Stimulated activated CD4-positive, alpha-beta T cell treated with anti-CD3 and anti-CD28 coated beads, Interleukin-1b, Interleukin-23, amount 100 ng/mL, for 1 hour (primary cell): Measurements from ENCODE around the gene KLHL26.
"Not testable (repeated sequence)": the region's sequence is repeated elsewhere in the genome, so short reads cannot be mapped to it uniquely, and the experiment has no call there.

Experiments
- DNase-seq, 2 donors: peaks; one replicate each; pipeline ENCODE4 v3.0.0-alpha.2; 2020; ENCODE audit warnings: low read depth in 2 of 2

The KLHL26 gene, protein sequence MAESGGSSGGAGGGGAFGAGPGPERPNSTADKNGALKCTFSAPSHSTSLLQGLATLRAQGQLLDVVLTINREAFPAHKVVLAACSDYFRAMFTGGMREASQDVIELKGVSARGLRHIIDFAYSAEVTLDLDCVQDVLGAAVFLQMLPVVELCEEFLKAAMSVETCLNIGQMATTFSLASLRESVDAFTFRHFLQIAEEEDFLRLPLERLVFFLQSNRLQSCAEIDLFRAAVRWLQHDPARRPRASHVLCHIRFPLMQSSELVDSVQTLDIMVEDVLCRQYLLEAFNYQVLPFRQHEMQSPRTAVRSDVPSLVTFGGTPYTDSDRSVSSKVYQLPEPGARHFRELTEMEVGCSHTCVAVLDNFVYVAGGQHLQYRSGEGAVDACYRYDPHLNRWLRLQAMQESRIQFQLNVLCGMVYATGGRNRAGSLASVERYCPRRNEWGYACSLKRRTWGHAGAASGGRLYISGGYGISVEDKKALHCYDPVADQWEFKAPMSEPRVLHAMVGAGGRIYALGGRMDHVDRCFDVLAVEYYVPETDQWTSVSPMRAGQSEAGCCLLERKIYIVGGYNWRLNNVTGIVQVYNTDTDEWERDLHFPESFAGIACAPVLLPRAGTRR

DNA sequence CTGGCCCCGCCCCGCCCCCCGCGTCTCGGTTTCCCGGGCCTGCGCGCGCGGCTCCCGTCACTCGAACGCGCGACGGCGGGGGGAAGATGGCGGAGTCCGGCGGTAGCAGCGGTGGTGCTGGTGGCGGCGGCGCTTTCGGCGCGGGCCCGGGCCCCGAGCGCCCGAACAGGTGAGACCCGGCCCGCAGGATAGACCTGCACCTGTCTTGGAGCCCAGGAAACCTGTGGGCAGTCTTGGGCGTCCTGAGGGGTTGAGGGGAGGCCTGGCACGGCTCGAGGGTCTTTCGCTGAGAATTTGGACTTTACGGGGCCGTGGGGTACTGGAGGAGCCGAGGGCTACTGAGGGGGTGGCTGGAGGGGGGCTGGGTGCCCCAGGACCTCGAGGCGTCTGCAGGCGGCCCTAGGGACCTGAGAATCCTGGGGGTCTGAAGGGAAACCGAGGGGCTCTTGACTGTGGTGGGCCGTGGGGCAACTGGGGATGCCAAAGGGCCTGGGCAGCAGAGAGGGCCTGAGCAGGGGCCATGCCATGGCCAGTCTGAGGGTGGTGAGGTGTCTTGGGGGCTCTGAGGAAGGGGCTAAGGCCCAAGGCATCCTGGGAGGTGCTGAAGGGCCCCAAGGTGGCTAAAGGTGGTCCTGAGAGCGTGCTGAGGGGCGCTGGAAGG is at the start of gene KLHL26:
TSS of gene KLHL26 (plus strand) at position 60 of the 661 bp plus-strand sequence. CDS start at position 87, 27 bp downstream.
- no peak for DNase-seq

DNA sequence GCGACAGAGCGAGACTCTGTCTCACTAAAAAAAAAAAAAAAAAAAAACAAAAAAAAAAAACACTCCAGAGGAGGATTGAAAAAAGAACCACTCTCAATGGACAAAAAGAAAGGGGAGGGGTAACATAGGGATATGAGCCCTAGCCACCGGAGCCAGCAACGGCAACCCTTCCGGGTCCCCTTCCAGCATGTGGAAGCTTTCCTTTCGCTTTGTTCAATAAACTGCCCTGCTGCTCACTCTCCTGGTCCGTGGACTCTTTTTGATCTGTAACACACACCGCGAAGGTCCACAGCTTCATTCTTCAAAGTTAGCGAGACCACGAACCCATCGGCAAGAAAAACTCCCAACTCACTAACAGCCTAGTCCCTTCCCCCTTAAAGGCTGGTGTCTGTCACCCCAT is 49.3 kb upstream of the KLHL26 start:
- DNase-seq: no peak

DNA sequence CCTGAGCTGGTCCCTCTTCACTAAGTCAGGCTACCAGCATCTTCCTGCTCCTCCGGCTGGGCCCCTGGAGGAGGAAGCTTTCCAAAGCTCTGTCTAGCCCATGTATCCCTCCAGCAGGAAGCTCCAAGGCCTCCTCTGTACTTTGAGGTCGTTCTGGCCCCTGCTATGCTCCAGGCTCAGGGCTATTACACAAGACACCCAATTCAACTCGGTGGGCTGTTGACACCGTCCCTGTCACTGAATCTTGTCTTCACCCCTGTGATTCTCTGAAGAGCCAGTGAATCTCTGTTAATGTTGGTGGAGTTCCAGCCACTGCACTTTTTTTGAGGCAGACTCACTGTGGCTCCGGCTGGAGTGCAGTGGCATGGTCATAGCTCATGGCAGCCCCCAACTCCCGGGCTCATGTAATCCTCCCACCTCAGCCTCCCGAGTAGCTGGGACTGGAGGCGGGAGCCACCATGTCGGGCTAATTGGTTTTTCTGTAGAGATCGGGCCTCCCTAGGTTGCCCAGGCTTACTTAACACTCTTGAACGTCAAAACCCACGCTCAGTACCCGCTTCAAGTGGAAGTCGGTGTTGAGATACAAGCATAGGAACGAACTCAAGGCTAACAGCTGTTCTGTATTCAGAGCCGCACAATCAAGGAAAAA is 48.7 kb upstream of the KLHL26 start:
- no peak for DNase-seq

DNA sequence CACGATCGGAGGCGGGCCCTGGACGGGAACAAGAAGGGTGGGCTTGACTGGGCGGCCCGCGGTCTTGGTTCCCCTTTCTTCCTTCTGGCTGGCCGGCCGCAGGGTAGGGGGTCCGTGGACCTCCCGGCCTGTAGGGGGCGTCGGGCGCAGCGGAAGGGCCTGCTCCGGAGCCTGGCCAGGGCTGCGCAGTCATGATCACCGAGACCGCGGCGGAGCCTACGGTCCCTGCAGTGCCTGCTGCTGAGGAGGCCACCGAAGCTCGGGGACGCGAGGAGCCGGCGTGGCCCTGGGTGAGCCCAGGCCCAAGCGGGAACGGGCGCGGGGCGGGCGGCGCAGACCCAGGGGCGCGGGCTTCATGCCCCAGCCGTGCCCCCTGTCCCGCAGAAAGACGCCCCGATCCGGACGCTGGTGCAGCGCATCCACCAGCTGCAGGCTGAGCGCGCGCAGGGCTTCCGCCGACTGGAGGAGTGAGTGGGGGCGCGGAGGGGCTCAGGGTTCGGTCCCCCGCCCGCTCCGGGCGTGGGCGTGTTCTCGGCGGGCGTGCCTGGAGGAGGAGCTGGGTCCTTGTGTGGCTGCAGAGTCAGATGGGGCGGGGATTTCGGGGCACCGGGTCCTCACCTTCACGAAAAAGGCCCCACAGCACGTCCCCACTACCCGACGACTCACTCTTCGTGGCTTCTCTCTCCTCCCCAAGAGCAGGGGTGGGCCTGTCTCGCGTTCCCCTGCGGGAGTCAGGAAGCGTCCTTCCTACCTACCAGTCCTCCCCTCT is 48.0 kb upstream of the KLHL26 start, which contains the start of gene REX1BD:
TSS of gene REX1BD (plus strand) at position 188 of the 769 bp plus-strand sequence. CDS start at position 192, 4 bp downstream.
- DNase-seq: peak; percentile 65 to 81

DNA sequence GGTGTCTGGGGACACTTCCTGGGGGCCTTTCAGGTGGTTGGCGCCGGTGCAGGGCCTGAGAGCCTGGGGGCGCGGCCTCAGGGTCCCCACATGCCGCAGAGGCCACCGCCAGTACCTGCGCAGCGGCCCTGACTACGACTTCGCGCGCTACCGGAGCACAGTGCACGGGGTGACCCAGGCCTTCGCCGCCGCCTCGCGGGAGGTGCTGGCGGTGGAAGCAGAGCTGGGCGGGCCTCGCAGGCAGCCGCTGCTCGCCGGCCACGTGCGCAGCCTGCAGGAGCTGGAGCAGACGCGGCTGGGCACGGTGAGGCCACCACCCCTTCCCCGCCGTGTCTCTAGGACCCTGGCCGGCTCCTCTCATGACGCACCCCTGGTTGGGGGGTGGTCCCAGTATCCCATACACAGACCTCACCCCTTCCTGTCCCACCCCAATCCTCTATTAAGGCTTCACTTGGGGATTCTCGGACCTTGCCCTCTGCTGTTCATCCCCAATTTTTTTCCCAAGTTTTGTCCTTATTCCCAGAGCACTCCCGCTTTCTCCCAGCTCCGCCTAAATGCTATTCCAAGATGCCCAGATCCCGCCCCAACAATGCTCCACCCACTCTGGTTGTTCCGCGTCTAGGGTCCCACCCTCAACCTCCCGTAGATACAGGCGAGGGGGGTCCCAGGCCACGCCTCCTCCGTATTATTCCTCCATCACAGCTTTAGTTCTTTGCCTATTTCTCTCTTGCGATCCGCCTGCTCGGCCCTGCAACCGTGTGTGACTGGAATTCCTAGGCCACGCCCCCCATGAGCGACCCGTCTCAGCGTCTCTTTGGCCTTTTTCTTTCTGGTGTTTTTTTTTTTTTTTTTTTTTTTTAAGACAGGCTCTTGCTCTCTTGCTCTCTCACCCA is 47.2 kb upstream of the KLHL26 start:
- DNase-seq: peak; percentile 30 to 34

DNA sequence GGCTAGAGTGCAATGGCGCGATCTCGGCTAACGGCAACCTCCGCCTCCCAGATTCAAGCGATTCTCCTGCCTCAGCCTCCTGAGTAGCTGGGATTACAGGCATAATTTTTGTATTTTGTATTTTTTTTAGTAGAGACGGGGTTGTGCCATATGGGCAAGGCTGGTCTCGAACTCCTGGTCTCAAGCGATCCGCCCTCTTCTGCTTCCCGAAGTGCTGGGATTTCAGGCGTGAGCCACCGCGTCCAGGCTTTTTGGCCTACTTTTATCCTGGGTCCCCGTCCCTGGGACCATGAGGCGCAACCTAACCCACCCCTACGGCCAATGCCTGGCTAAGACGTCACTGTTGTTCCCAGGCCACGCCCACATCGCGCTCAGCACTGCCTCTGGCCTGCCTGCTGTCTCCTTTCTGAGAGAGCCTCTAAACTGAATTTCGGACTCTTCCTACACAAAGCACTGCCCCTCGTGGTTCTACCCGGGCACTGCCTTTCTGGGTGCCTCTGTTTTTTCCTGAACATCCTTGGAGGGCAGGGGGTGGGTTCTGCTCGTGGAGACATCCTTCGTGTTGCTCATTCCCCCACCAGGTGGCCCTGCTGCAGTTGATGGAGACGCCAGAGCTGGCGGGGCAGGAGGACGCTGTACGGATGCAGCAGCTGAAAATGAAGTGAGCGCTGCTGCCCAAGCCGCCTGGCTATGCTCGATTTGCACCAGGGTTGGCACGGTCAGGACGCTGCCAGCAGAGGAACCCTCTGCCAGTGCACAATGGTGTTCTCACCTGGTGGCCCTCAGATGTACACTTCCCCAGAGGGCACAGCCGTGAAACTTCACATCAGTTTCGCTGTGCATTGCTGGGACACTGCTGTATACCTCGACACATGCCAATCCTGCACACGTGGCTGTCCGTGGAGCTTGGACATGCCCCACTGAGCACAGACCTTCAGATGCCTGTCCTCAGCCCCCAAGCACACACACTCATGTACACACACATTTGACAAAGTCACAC is 46.3 kb upstream of the KLHL26 start:
- no peak for DNase-seq

DNA sequence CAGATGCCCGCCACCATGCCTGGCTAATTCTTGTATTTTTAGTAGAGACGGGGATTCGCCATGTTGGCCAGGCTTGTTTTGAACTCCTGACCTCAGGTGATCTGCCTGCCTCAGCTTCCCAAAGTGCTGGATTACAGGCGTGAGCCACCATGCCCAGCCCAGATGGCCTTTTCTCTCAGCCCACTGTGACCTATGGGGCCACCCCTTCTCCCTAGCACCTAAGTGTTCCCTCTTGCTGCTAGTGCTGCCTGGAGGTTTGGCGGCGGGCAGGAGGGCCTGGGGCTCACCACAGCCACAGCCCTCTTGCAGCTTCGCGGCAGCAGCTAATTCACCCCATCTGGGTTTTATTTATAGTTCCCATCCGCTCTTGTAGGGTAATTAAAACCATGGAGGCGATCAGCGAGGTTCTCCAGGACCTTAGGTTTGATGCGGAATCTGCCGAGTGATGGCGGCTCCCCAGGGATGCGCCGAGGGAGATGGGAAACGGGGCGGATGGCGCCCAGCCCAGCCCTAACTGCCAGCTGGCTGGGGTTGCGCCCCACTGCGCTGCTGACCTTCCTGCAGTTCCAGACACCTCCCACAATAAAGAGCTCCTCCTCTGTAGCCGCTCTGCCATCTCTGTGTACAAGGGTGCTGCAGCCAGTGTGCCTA is 45.0 kb upstream of the KLHL26 start:
- no peak for DNase-seq

DNA sequence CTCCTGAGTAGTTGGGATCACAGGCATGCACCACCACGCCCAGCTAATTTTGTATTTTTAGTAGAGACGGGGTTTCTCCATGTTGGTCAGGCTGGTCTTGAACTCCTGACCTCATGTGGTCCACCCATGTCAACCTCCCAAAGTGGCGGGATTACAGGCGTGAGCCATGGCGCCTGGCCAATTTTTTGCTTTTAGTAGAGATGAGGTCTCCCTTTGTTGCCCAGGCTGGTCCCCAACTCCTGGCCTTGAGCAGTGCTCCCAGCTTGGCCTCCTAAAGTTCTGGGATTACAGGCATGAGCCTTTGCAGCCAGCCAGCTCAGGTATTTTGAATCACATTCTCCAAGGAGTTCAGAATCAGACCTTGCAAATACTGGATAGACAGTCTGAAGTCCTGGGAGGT is 44.1 kb upstream of the KLHL26 start:
- not testable (repeated sequence) for DNase-seq

DNA sequence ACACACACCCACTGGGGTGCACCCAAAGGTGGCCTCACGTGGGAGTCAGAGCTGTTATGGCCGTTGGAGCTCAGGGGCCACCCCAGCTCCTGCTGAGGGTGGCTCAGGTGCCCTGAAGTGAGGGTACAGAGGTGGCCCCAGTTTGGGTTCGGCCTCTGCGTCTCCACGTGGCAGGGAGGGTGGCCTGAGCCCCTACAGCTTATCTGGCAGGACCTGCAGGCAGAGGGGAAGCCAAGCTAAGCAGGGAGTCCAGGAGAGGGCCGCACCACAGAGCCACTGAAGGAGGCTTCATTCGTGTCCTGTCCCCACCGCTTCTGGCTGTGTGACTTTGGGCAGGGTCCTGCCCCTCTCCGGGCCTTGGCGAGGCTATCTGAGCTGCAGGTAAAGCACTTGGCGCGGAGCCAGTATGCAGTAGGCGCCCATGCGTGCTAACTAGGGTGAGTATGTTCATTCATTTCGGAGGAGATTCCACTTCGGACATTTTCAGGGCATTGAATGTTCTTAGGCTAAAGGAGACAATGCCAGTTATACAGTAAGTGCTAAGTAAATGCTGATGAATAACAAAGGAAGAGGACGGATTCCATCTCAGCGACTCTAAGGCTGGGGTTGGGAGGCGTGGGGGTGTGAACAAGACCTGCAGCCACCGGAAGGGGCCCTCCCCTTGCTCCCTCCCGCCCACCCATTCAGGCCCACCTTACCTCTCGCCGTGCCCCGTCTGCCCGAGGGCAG is 43.3 kb upstream of the KLHL26 start:
- DNase-seq: no peak

DNA sequence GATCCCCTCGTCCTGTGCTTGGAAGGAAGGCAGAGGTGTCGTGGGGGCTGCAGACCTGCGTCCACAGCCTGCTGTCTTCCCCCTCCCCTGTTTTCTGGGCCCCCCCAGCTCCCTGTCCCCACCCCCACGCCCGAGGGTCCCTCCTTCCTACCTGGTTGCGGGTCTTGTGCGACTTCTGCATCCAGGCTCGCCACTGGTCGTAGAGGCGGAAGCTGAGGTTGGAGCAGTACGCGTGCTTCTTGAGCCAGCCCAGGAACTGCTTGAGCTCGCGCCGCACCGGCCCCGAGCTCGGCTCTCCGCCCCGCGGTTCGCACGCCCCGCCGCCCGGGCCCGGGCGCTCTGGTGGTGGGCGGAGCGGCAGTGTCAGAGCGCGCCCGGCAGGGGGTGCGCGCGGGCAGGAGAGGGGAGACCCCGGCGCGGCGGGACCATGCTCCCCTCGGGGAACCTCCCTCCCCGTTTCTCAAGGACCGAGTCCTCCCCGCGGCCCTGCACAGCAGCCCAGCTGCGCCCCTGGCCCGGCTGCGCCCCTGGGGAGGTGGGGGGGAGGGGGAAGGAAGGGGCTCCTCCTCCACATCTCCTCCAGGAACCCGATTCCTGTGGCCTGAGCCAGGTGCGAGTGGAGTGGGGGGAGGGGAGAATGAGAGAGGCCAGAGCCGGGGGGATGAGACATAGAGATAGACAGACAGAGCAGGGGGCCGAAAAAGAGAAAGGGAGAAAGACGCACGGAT is 42.6 kb upstream of the KLHL26 start:
- DNase-seq: peak; percentile 42 to 65

DNA sequence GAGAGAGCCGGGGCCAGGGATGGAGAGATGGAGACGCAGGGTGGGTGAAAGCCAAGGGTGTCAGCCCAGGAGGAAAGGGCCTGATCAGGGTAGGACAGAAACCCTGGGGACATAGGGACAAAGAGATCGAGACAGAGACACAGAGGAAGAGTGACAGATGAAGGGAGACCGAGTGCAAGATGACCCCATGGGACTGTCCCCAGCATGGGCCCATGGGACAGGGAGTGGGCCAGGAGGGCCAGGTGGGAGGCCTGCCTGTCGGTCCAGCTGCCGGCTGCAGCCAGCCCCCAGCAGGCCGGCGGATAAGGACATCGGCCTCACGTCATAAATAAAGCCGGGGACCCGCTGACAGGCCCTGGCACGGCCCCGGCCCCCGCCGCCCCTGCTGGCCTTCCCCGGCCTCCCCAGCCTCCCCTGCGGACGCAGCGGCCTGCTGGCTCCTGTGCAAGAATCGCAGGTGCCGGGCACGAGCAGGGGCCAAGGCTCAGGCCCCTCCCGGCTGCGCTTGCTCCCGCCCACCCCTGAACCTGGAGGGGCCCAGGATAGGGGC is 41.9 kb upstream of the KLHL26 start:
- no peak for DNase-seq

DNA sequence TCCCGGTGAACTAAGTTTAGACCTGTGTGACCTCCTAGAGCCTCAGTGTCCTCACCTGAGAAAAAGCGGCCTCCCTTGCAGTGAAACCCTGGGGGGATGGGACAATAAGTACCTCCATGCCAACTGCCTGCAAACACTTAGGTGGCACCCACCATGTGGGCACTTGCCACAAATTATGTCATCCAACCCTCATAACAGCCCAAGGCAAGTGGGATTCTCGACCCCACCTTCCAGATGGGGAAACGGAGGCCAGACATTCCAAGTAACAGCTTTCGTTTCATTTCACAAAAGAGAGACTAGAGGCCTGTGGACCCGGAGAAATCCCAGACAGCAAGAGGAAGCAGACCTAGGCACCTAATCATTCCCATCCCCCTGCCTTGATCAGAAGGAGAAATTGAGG is 41.4 kb upstream of the KLHL26 start:
- no peak for DNase-seq

DNA sequence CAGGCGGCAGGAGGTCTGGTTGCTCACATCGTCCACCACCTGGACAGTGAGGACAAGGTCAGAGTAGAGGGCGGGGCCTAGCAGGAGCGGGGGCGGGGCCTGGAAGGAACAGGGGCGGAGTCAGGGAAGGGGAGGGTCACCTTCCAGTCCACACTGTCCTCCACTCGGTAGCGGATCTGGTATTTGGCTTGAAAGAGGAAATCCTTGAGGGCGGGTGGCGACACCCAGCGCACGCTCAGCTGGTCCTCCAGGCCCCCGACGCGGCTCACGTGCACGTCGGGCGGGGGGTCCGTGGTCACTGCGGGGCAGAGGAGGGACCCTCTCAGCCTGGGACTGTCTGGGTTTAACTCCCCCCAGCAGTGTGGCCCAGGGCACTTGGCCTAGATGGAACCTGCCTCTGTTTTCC is 40.1 kb upstream of the KLHL26 start:
- DNase-seq: no peak

DNA sequence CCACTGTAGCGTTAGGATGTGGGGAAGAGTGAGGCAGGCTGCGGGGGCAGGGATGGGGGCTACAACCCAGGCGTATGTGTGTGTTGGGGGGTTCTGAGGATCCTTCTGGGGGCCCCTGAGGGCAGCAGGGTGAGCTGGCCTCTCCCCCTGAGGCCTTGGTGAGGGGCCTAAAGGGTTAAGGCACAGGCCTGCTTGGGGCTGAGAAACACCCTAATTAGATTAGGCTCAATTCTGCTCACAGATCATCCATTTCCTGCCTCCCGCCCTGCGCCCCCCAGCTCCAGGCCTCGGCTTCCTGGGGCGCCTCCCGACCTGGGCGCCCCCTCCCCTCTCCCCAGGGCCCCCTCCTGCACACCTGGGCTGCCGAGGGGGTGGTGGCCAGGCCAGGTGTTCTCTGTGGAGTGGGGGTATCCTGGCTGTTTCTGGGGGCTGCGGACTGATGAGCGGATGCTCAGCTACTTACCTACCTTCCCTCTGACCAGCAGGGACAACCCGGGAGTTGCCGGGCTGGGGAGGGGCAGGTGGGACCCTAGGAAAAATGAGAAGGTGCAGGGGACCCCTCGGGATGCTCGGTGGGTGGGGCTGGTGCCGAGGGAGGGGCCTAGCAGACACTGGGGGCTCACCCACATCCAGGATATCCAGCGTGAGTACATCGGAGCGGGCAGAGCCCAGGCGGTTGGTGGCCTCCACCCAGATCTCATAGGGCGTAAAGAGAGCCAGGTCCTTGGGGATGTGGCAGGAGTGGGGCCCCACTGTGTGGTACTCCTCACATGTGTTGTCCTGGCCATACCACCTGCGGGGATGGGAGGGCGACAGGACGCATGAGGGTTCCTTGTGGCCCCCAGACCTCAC is 38.8 kb upstream of the KLHL26 start:
- no peak for DNase-seq

DNA sequence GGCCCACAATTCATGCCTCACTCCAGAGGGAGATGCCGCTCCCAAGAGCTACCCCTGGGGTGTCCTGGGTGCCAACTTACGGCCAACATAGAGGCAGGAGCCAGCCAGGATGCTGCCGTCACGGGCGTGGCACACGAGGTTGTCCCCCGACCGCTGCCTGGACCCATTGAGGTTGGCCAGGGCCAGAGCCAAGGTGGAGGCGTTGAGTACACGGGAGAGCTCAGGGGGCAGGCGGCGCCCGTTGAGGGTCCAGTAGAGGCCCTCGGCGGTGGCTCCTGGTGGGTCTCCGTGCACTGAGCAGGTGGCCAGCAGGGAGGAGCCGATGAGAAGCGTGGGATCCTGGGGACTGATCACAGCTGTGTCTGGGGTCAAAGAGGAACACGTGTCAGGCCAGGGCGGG is 37.3 kb upstream of the KLHL26 start:
- no peak for DNase-seq
